PFSK-1 (cell line): Measurements from ENCODE around the gene RIC3.

Experiments used
- FOXP2 ChIP-seq: optimal IDR thresholded peaks from 2 replicates; pipeline ENCODE3; 2011; ENCODE audit warnings: borderline replicate concordance, control low read depth, inconsistent platforms; ENCODE audit not compliant: insufficient read depth; ENCODE audit errors: extremely low read length, extremely low read depth
- POLR2AphosphoS5 ChIP-seq: IDR thresholded peaks from 2 replicates; pipeline ENCODE4 v1.6.1; 2012; ENCODE audit warnings: low read depth, mild to moderate bottlenecking, control low read depth, low read length, moderate library complexity
- SIN3A ChIP-seq: IDR thresholded peaks from 2 replicates; pipeline ENCODE4 v1.6.1; 2012; ENCODE audit warnings: mild to moderate bottlenecking, low read length, moderate library complexity, borderline replicate concordance; ENCODE audit not compliant: insufficient read depth
- TAF1 ChIP-seq: IDR thresholded peaks from 2 replicates; pipeline ENCODE4 v1.6.1; 2012; ENCODE audit warnings: low read length, control low read depth, borderline replicate concordance; ENCODE audit not compliant: insufficient read depth
- TF ChIP-seq, protein P1 (sequence below), 2 experiments: IDR thresholded peaks; 2 replicates each; pipeline versions ENCODE4 v1.6.1 to v1.8.0; 2011 to 2012; ENCODE audit warnings: low read depth in 2 of 2, low read length in 2 of 2, control low read depth in 1 of 2, inconsistent platforms in 1 of 2, mild to moderate bottlenecking in 1 of 2, moderate library complexity in 1 of 2; ENCODE audit not compliant: insufficient read depth in 1 of 2

Gene RIC3

DNA sequence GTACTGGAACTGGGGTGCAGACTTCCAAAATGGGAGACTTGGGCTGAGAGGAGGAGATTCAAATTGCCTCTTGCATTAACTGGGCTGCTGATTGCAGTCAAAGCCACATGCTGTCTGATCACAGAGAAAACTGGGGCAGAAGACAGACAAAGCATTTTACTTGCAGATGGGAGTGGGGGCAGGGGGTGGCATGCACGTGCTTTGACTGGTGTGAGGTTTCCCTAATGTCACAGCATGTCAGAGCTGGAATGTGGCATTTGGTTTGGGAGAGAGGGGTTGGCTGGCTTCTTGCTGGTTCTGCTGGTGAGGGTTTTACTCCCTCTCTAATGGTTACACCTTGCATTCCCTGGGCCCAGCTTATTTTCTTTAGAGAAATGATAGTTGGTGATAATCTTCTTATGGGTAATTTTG, 84.9 kb downstream of the RIC3 start:
- TF ChIP-seq SIN3A, result no peak

DNA sequence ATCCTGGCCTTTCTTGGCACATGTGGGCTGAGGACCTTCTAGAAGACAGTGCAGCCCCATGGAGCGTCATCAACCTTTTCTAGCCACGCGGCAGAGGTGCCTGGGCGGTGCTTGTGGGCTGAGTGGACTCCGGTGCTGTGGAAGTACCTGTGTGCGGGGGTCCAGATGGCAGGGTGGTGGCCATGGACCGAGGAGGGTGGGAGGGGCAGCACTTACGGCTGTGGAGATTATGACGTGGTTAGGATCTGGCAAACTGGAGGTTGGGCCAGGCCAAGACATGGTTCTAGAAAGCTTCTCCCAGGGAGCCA, 85.8 kb downstream of the RIC3 start:
- TF ChIP-seq, protein P1, sequence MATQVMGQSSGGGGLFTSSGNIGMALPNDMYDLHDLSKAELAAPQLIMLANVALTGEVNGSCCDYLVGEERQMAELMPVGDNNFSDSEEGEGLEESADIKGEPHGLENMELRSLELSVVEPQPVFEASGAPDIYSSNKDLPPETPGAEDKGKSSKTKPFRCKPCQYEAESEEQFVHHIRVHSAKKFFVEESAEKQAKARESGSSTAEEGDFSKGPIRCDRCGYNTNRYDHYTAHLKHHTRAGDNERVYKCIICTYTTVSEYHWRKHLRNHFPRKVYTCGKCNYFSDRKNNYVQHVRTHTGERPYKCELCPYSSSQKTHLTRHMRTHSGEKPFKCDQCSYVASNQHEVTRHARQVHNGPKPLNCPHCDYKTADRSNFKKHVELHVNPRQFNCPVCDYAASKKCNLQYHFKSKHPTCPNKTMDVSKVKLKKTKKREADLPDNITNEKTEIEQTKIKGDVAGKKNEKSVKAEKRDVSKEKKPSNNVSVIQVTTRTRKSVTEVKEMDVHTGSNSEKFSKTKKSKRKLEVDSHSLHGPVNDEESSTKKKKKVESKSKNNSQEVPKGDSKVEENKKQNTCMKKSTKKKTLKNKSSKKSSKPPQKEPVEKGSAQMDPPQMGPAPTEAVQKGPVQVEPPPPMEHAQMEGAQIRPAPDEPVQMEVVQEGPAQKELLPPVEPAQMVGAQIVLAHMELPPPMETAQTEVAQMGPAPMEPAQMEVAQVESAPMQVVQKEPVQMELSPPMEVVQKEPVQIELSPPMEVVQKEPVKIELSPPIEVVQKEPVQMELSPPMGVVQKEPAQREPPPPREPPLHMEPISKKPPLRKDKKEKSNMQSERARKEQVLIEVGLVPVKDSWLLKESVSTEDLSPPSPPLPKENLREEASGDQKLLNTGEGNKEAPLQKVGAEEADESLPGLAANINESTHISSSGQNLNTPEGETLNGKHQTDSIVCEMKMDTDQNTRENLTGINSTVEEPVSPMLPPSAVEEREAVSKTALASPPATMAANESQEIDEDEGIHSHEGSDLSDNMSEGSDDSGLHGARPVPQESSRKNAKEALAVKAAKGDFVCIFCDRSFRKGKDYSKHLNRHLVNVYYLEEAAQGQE (IDR thresholded peaks at IDR 0.05; ENCODE audit: insufficient read depth in 1 of 2, low read depth in 2 of 2, low read length in 2 of 2), result no peak
- TF ChIP-seq POLR2AphosphoS5, result no peak
- no peak for TF ChIP-seq TAF1
- no peak for TF ChIP-seq FOXP2
- no peak for TF ChIP-seq SIN3A

DNA sequence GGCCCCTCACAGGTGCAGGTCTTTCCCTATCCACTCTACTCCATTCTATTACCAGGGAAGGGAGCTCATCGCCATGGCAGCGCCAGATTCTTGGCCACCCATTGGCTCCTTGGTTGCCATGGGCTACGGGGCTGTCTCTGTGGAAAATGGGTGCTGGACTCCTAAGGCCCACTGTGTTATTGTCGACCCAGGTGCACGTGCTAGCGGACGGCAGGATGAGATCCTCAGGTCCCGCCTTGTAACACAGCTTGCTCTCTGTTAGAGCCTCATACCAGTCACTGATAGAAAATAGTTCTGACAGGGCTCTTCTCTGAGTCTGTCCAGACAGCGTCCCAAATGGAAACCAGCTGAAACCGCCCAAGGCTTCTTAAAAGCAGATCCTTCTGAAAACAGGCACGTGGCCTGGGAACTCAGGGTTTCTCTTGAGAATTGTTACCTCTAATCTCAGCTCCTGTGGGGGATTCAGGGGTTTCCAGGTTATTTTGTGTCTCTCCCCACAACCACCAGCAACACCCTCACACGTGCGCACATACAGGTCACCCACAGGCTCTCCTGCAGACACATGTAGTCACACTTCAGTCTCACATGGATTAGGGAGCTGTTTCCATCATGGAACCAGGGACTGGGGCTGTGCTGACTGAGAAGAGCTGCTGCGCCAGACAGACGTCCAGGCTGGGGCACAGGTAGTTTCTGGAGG, 86.3 kb downstream of the RIC3 start:
- TF ChIP-seq FOXP2 (no peak), TAF1 (no peak), POLR2AphosphoS5 (no peak), SIN3A (no peak)
- TF ChIP-seq, protein P1 (IDR thresholded peaks at IDR 0.05; ENCODE audit: insufficient read depth in 1 of 2, low read depth in 2 of 2, low read length in 2 of 2), result no peak

DNA sequence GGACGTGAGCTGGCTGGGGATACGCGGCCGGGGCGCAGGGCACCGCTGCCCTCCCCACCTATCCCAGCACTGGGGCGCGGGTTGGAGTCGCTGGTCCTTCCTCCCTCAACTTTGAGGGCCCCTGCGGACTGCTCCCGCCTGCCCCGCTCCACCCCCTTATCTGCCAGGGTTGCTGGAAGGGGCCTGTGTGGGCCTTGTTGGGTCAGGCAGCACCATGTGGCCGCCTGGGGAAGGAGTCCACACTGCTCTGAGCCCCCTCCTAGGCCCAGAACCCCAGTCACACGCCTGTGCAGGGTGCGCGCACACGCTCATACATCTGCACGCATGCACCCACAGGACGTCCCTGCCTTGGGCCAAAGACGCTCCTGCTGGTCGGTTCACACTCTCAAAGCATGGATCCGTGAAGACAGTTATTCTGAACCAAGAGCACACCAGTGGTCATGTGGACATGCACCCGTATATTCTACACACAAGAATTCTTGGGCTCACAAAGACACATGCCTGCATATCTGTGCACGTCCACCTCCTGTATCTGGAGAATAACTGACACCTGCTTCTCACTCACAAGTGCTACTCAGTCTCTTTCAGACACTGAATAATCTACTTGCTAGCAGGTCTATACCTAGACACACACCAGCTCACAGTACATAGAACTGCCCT, 87.1 kb downstream of the RIC3 start:
- no peak for TF ChIP-seq POLR2AphosphoS5

DNA sequence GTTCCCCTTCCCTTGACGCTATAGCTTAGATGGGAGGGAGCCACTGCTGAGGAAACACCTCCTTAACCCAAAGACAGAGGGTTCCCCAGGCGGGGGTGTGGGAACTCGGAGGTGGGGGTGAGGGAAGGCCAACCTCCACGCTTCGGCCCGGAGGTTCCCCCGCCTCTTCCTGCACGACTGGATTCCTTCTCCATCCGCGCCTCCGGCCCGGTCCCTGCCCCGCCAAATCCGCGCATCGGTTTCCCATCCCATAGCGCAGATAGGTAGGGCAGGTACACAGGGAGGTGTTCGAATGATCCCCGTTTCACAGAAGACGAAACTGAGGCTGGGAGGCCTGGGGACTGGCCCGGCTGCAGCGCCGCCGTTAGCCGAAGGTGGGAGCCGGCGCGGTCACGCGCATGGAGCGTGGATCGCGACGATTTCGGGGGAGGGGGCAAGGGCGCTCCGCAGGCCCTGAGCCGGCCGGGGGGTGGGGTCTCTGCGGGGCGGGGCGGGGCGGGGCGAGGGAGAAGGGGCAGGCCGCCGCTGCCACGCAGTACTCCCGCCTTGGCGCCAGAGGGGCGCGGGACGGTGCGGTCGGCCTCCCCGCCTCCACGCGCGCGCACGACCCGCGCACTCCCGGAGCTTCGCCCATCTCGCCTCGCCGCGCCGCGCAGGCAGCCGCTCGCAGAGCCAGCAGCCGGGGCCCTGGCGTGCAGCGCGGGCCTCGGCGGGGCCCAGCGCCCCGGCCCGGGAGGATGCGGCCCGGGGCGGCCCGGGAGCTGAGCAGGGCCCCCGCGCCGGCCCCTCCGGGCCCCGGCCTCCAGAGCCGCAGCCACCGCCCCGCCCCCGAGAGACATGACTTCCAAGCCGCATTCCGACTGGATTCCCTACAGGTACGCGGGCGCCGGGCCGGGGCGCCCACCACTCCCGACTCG, 87.9 kb downstream of the RIC3 start, which contains the start of gene TUB:
Gene TUB, plus strand, starts transcription at position 538 of the 917 bp plus-strand sequence. Its CDS starts 300 bp downstream, at position 838.
- TF ChIP-seq POLR2AphosphoS5 (no peak), TAF1 (no peak), FOXP2 (no peak), SIN3A (no peak)
- TF ChIP-seq, protein P1 (IDR thresholded peaks at IDR 0.05; ENCODE audit: insufficient read depth in 1 of 2, low read depth in 2 of 2, low read length in 2 of 2), result no peak
